GM23248 (cell line): ENCODE results near the gene RFC5.

Experiments used
- EZH2 ChIP-seq: fragments of 200-600 bp; sonication (generic); IDR thresholded peaks from 2 replicates; pipeline ENCODE4 v1.6.1; 2018; ENCODE audit warnings: antibody characterized with exemption, mild to moderate bottlenecking; ENCODE audit not compliant: insufficient read depth, poor library complexity, severe bottlenecking
- EZH2phosphoT487 ChIP-seq: fragments of 200-600 bp; sonication (generic); IDR thresholded peaks from 2 replicates; pipeline ENCODE4 v1.6.1; 2018; ENCODE audit warnings: antibody characterized with exemption, moderate library complexity, mild to moderate bottlenecking, low read depth; ENCODE audit not compliant: insufficient read depth

GRCh38 chr12:118063576-118064391 is 47.3 kb downstream of the RFC5 start:
- TF ChIP-seq EZH2 (no peak), EZH2phosphoT487 (no peak)
